A673 (cell line): ENCODE measurements around the gene ST6GALNAC3. TPM values are rescaled to one million over a fixed set of nuclear protein-coding genes. Genes with fewer than 3 reads are reported as not detected.

Experiments used
- BruUV-seq: library from RNA; stranded (reverse); fragments of 400-500 nt; replicated peaks from 2 replicates; lab custom pipeline; 2021; lab: Mats Ljungman, UMichigan
- CTCF ChIA-PET: fragments of 300-600 bp; sonication (Branson Sonifier 250); formaldehyde crosslinking; loops from one replicate; lab custom pipeline; 2022; ENCODE audit warnings: antibody characterized with exemption; lab: Charles Lee
- POLR2A ChIA-PET: fragments of 300-600 bp; sonication (Branson Sonifier 250); formaldehyde crosslinking; loops from one replicate; lab custom pipeline; 2022; ENCODE audit warnings: antibody characterized with exemption; ENCODE audit not compliant: low non-redundant PET; lab: Charles Lee
- DNase-seq: peaks from one replicate; pipeline ENCODE4 v3.0.0-alpha.2; 2015; ENCODE audit warnings: low spot score
- H3K27ac ChIP-seq: fragments of 200-600 bp; sonication (generic); 2 replicates; pipeline ENCODE4 v1.5.1; 2016; ENCODE audit warnings: mixed run types, low read depth, mild to moderate bottlenecking, mixed read lengths, antibody characterized with exemption, low read length; ENCODE audit not compliant: poor library complexity, severe bottlenecking
- H3K27me3 ChIP-seq: fragments of 200-600 bp; sonication (generic); replicated peaks from 2 replicates; pipeline ENCODE4 v1.6.1; 2017; ENCODE audit warnings: mixed run types, low read depth, mild to moderate bottlenecking, mixed read lengths, antibody characterized with exemption, low read length; ENCODE audit not compliant: insufficient read depth, poor library complexity
- H3K36me3 ChIP-seq: fragments of 200-600 bp; sonication (generic); 2 replicates; pipeline ENCODE4 v1.6.1; 2016; ENCODE audit warnings: mixed run types, mild to moderate bottlenecking, mixed read lengths, antibody characterized with exemption, low read length; ENCODE audit not compliant: insufficient read depth, poor library complexity, severe bottlenecking
- H3K4me1 ChIP-seq: fragments of 200-600 bp; sonication (generic); 2 replicates; pipeline ENCODE4 v1.6.1; 2017; ENCODE audit warnings: mixed run types, mild to moderate bottlenecking, mixed read lengths, antibody characterized with exemption, low read length; ENCODE audit not compliant: insufficient read depth, poor library complexity, severe bottlenecking
- H3K4me3 ChIP-seq: fragments of 200-600 bp; sonication (generic); 2 replicates; pipeline ENCODE4 v1.5.1; 2016; ENCODE audit warnings: low read depth, mixed run types, mild to moderate bottlenecking, mixed read lengths, low read length; ENCODE audit not compliant: poor library complexity, severe bottlenecking
- H3K9me3 ChIP-seq: fragments of 200-600 bp; sonication (generic); 2 replicates; pipeline ENCODE4 v1.6.1; 2016; ENCODE audit warnings: mixed run types, low read depth, mild to moderate bottlenecking, mixed read lengths, antibody characterized with exemption, low read length; ENCODE audit not compliant: poor library complexity, severe bottlenecking
- EZH2 ChIP-seq: fragments of 200-600 bp; sonication (generic); IDR thresholded peaks from 2 replicates; pipeline ENCODE4 v1.6.1; 2017; ENCODE audit warnings: borderline replicate concordance, low read depth, mild to moderate bottlenecking, mixed read lengths, antibody characterized with exemption, low read length; ENCODE audit not compliant: poor library complexity, severe bottlenecking
- intact Hi-C: fragments of 100-400 bp; cut with micrococcal nuclease; formaldehyde crosslinking; loops from one replicate; pipeline ENCODE4 v1.10.0; 2022; ENCODE audit not compliant: unreplicated experiment
- total RNA-seq: library from RNA; stranded (reverse); gene quantifications from 2 replicates; pipeline ENCODE4 v1.2.3, GENCODE V29; 2021
- TF ChIP-seq, protein P1 (sequence below): fragments of 300-800, 200-600 bp; sonication (generic); conservative IDR thresholded peaks from 2 replicates; pipeline ENCODE4 v1.5.1; 2017; ENCODE audit warnings: low read depth, mild to moderate bottlenecking, antibody characterized with exemption, low read length, moderate library complexity, mixed read lengths

The ST6GALNAC3 gene
- total RNA-seq, 1 experiment from 2014 or later, result 1.2 TPM

DNA sequence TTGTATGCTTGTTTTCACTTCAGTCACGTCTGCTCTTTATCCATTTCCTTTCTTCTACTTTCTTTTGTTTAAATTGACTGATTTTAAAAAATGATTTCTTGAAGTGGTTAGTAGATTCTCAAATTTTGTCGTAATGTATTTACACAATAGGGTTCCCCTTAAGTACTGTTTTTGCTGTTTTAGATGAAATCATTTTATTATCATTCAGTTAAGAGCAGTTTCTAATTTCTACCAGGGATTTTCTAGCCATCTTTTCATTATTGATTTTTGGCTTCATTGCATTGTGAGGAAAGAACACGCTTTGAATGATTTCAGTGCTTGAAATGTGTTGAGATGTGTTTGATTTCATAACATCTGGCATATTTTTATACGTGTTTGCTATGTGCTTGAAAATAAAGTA, 27.0 kb downstream of the ST6GALNAC3 start:
- no peaks in the 10 kb centered on the region for H3K27me3 ChIP-seq
- H3K4me1 ChIP-seq, result no peaks in the 10 kb centered on the region
- TF ChIP-seq EZH2, result no peak
- TF ChIP-seq, protein P1, sequence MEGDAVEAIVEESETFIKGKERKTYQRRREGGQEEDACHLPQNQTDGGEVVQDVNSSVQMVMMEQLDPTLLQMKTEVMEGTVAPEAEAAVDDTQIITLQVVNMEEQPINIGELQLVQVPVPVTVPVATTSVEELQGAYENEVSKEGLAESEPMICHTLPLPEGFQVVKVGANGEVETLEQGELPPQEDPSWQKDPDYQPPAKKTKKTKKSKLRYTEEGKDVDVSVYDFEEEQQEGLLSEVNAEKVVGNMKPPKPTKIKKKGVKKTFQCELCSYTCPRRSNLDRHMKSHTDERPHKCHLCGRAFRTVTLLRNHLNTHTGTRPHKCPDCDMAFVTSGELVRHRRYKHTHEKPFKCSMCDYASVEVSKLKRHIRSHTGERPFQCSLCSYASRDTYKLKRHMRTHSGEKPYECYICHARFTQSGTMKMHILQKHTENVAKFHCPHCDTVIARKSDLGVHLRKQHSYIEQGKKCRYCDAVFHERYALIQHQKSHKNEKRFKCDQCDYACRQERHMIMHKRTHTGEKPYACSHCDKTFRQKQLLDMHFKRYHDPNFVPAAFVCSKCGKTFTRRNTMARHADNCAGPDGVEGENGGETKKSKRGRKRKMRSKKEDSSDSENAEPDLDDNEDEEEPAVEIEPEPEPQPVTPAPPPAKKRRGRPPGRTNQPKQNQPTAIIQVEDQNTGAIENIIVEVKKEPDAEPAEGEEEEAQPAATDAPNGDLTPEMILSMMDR, result no peak
- H3K9me3 ChIP-seq, result no peaks in the 10 kb centered on the region
- CTCF ChIA-PET, result no interaction called here
- H3K36me3 ChIP-seq, result no peaks in the 10 kb centered on the region
- BruUV-seq, result no TSS peak
- DNase-seq, result no peak
- H3K4me3 ChIP-seq, result no peak overlapping the region
- intact Hi-C loops, result no loop called here
- POLR2A ChIA-PET, result interaction anchor here (0.6 kb wide), 1 partner anchor 22 kb away, joined by 3 read pairs; no protein-coding TSS in a partner anchor
- H3K27ac ChIP-seq, result no peak overlapping the region

DNA sequence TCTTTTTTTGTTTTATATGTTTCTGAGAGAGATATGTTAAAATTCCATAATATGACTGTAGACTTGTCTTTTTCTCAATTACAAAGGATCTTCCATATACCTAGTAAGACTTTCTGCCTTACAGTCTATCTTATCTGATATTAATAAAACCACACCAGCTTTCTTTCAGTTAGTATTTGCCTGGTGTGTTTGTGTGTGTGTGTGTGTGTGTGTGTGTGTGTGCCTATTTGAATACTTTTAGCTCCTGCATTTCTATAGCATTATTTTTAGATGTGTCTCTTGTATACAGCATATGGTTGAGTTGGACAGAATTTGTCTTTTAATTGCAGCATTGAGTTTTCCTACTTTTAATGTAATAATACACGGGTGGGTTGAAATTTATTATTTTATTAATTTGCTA, 27.5 kb downstream of the ST6GALNAC3 start:
- Histone ChIP-seq H3K27me3 (no peaks in the 10 kb centered on the region), H3K36me3 (no peaks in the 10 kb centered on the region), H3K4me1 (no peaks in the 10 kb centered on the region), H3K4me3 (no peak overlapping the region), H3K9me3 (no peaks in the 10 kb centered on the region), H3K27ac (no peak overlapping the region)
- no TSS peak for BruUV-seq
- ChIA-PET CTCF (no interaction called here), POLR2A (interaction anchor here (0.6 kb wide), 1 partner anchor 22 kb away, joined by 3 read pairs; no protein-coding TSS in a partner anchor)
- TF ChIP-seq EZH2, result no peak
- TF ChIP-seq, protein P1, result no peak
- DNase-seq, result no peak
- intact Hi-C loops, result no loop called here

DNA sequence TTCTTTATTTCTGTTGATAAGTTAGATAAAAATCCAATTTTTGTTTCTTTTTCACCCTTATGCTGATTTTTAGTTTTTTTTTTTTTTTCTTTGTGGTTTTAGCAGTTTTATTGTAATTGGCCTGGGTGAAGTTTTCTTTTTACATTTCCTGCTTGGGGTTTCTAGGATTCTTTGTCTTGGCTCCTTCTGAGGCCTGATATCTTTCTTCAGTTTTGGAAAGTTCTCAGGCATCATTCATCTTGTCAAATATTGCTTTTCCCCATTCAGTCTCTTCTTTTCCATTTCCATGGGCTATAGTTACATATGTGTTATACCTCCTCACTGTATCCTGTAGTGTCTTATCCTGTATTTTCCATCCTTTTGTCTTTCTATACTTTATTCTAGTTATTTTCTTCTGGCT, 28.5 kb downstream of the ST6GALNAC3 start:
- no peak overlapping the region for H3K4me3 ChIP-seq
- no peaks in the 10 kb centered on the region for H3K4me1 ChIP-seq
- H3K27me3 ChIP-seq, result no peaks in the 10 kb centered on the region
- BruUV-seq, result no TSS peak
- no peak for TF ChIP-seq EZH2
- TF ChIP-seq, protein P1, result no peak
- ChIA-PET POLR2A (no interaction called here), CTCF (no interaction called here)
- no peak for DNase-seq
- no peaks in the 10 kb centered on the region for H3K9me3 ChIP-seq
- H3K36me3 ChIP-seq, result no peaks in the 10 kb centered on the region
- no peak overlapping the region for H3K27ac ChIP-seq
- intact Hi-C loops, result no loop called here
